GM23248 (cell line): Measurements from ENCODE around the gene PAQR5.

Experiments
- EZH2 ChIP-seq: fragments of 200-600 bp; sonication (generic); IDR thresholded peaks from 2 replicates; pipeline ENCODE4 v1.6.1; 2018; ENCODE audit warnings: antibody characterized with exemption, mild to moderate bottlenecking; ENCODE audit not compliant: insufficient read depth, poor library complexity, severe bottlenecking
- EZH2phosphoT487 ChIP-seq: fragments of 200-600 bp; sonication (generic); IDR thresholded peaks from 2 replicates; pipeline ENCODE4 v1.6.1; 2018; ENCODE audit warnings: antibody characterized with exemption, moderate library complexity, mild to moderate bottlenecking, low read depth; ENCODE audit not compliant: insufficient read depth

DNA sequence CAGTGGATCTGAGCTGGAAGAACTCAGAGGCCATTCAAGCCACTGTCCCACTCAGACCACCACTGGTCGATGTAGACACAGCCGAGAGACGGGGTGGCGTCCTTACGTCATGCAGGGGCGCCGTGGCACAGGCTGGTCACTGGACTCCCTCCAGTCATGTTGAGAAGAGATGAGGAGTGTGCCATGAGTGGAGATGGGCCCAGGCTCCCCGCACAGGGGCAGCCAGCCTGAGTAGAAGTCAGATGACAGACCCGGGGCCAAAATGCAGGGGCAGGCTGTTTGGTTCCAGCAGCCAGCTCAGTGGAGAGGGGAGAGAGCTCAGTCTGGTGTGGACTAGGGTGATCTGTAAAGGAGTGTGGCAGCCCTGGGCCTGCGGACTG lies 82.0 kb downstream of the PAQR5 start:
- TF ChIP-seq EZH2 (no peak), EZH2phosphoT487 (no peak)
